D721Med (cell line): ENCODE data around the gene BRI3.
A peak's percentile ranks its signal among the peaks of the same experiment; 100 is the strongest.

Experiments used
- DNase-seq: peaks from one replicate; pipeline ENCODE4 v3.0.0; 2011; ENCODE audit warnings: low spot score; ENCODE audit not compliant: insufficient read length
- FAIRE-seq: peaks from 2 replicates; lab custom pipeline; 2011; peaks lifted over from hg19 to GRCh38; lab: Jason Lieb, UNC
- TF ChIP-seq, protein P1 (sequence below): IDR thresholded peaks from 2 replicates; pipeline ENCODE4 v1.5.1; 2012; ENCODE audit warnings: mild to moderate bottlenecking, control low read depth; ENCODE audit not compliant: insufficient read depth; ENCODE audit errors: missing control alignments

Gene BRI3

DNA sequence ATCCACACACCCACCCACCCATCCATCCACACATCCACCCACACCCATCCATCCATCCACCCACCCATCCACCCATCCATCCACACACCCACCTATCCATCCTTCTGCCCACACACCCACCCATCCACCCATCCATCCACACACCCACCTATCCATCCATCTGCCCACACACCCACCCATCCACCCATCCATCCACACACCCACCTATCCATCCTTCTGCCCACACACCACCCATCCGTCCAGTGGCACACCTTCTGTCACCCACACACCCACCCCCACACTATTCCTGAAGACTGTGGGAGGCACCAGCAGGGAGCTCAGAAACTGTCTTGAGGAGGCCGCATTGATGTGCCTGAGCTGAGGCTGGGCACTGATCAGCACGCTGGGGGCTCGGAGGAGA is 38.6 kb upstream of the BRI3 start:
- DNase-seq (no peak), FAIRE-seq (no peak)
- TF ChIP-seq, protein P1, sequence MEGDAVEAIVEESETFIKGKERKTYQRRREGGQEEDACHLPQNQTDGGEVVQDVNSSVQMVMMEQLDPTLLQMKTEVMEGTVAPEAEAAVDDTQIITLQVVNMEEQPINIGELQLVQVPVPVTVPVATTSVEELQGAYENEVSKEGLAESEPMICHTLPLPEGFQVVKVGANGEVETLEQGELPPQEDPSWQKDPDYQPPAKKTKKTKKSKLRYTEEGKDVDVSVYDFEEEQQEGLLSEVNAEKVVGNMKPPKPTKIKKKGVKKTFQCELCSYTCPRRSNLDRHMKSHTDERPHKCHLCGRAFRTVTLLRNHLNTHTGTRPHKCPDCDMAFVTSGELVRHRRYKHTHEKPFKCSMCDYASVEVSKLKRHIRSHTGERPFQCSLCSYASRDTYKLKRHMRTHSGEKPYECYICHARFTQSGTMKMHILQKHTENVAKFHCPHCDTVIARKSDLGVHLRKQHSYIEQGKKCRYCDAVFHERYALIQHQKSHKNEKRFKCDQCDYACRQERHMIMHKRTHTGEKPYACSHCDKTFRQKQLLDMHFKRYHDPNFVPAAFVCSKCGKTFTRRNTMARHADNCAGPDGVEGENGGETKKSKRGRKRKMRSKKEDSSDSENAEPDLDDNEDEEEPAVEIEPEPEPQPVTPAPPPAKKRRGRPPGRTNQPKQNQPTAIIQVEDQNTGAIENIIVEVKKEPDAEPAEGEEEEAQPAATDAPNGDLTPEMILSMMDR: no peak

DNA sequence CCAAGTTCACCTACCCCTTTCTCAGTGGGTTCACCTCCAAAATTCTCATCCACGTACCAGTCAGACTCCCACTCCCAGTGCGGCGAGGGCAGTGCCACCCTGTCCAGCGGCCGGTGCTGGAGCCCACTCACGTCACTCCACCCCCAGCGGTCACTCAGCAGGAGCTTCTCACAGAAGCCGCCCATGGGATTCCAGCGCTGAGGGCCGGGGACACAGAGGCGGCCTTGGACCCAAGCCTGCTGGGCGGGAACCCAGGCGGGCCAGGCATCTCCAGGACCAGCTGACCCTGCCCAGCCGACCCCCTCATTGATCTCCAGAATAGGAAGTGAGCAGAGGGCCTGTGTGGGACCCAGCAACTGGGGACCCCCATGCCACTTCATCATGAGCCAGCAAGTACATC is 36.6 kb upstream of the BRI3 start:
- TF ChIP-seq, protein P1: no peak
- no peak for FAIRE-seq
- no peak for DNase-seq

DNA sequence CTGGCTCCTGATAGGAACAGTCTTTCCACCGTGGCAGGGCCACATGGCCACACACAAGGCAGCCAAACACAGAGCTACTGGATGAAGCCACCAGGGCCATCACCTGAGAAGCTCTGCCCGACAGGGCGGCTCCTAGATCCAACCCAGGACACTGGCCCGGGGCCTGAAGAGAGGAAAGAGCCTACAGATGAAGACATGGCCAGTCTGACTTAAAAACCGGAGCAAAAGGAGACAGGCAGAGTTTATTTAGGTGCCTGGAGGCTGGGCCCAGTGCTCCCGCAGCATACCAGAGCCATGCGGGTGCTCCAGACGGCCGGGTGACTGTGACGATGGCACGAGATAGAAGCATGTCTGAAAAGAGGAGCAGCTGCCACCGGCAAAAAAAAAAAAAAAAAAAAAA is 33.3 kb upstream of the BRI3 start:
- TF ChIP-seq, protein P1: no peak
- DNase-seq: no peak
- no peak for FAIRE-seq

DNA sequence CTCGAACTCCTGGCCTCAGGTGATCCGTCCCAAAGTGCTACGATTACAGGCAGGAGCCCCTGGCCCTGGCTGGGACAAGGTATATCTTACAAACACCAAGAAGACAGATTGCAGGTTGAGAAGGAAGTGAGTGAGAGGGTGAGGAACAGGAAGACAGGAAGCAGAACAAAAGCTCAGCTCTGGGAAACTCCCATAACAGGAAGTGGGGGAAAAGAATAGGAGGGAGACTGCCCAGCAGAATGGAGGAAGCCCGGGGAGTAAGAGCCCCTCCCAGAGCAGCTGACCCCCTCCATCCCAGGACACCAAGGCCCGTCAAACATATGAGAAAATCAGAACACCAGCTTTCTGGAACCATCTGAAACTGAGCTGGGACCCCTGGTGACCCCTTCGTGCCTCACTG is 32.4 kb upstream of the BRI3 start:
- TF ChIP-seq, protein P1: no peak
- FAIRE-seq (no peak), DNase-seq (no peak)

DNA sequence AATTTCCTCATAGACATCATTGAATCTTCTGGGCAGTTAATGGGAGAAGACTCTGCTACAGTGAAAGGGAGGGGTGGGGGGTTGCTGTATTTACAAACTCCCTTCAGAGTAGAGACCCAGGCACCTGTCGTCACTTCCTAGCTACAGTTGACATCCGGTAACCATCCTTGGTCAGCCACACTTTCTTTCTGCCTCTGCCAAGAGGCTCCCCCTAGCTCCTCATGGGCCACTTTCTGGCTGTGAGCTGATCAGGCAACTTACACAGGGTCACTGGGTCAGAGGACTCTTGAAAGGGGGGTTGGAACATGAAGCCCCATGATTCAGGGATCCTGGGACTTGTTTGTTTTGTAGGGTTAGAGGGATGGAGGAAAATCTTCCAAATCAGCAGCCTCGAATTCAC is 30.7 kb upstream of the BRI3 start:
- FAIRE-seq: no peak
- TF ChIP-seq, protein P1: no peak
- DNase-seq: no peak

DNA sequence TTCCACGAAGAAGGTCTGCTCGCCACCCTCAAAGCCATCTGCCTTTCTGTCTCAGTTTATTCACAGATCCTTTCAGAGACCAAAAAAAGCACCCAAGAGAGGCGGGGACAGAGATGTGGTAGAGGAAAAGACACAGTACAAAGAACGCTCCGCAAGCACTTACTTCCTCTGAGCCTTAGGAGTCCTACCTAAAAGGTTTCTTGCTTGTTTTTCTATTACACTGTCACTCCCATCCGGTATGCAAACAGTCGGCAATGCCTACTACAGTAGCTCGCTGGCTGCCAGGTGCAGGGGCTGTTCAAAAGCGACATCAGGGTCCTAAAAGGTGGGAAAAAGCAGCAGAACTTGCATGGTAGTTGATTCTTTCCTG is 30.3 kb upstream of the BRI3 start:
- no peak for FAIRE-seq
- TF ChIP-seq, protein P1: no peak
- no peak for DNase-seq

DNA sequence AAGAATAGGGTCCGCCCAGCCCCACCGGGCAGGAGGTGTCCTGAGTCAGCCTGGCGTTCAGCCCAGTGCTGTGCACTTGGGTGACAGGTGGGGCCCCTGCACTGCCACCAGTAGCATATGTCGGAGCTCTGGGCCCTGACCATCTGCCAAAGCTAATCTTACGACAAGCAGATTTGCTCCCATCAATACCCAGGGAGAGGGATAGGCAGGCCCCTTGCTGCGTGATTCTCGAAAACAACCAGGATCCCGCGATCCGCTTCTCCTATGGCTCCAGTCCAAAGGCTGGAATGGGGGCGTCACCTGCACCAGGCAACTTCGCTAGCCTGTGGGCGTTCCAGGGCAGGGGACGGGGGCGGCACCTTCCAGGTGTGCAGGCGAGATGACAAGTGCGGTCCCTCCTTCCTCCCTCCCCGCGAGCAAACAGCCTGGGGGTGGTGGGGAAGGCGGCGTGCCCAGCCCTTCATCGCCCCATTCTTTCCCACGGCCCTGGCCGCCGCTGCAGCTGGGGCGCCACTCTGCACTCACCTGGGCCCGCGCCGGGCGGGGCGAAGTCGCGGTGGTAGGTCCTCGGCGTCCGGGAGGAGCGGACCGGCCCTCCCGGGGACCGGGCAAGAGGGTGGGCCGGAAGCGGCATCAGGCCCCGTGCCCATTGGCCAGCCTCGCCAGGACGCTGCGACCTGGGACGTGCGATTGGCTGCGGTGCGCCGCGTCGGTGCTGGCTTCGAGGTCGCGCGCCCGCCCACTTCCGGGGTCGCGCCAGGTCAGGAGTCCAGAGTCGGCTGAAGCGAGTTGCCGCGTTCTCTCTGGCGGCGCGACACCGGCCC is 29.7 kb upstream of the BRI3 start, which contains the start of gene TECPR1:
TECPR1 (minus strand) TSS at position 632 of the 824 bp plus-strand sequence. CDS start 6,086 bp downstream, outside the sequence.
- FAIRE-seq (no peak), DNase-seq (peak; percentile 100)
- TF ChIP-seq, protein P1: no peak
